HepG2 (cell line): ENCODE data around the gene LAG3. TPM values are rescaled to one million over a fixed set of nuclear protein-coding genes. Genes with fewer than 3 reads are reported as not detected.
A peak's percentile ranks its signal among the peaks of the same experiment; 100 is the strongest.

Experiments
- BCL6 ChIP-seq: IDR thresholded peaks from 2 replicates; pipeline ENCODE4 v1.6.1; 2016; ENCODE audit warnings: missing genetic modification reagents, missing compliant biosample characterization
- BRCA1 ChIP-seq: sonication (generic); formaldehyde crosslinking; IDR thresholded peaks from 2 replicates; pipeline ENCODE4 v1.4.0; 2020; ENCODE audit warnings: missing genetic modification reagents
- HIVEP1 ChIP-seq: sonication (generic); formaldehyde crosslinking; IDR thresholded peaks from 2 replicates; pipeline ENCODE4 v1.4.0; 2020; ENCODE audit warnings: mild to moderate bottlenecking, missing genetic modification reagents
- HOXA7 ChIP-seq: sonication (generic); formaldehyde crosslinking; IDR thresholded peaks from 2 replicates; pipeline ENCODE4 v1.8.1; 2022; ENCODE audit warnings: mild to moderate bottlenecking, missing genetic modification reagents, moderate library complexity
- LCORL ChIP-seq, 2 experiments: fragments of 450-650 bp in 1 of 2; sonication (generic) in 1 of 2; formaldehyde crosslinking in 1 of 2; IDR thresholded peaks; 2 replicates each; pipeline versions ENCODE4 v1.5.0 to v1.6.1; 2017 to 2020; ENCODE audit warnings: antibody characterized with exemption in 1 of 2, missing genetic modification reagents in 1 of 2
- NR2F1 ChIP-seq, 2 experiments: fragments of 450-650 bp in 1 of 2; formaldehyde crosslinking in 1 of 2; IDR thresholded peaks; 2 replicates each; pipeline versions ENCODE4 v1.5.0 to v1.6.1; 2016 to 2020; ENCODE audit warnings: mild to moderate bottlenecking in 1 of 2, missing compliant biosample characterization in 1 of 2, missing genetic modification reagents in 1 of 2, moderate library complexity in 1 of 2
- RBAK ChIP-seq: sonication (generic); formaldehyde crosslinking; IDR thresholded peaks from 2 replicates; pipeline ENCODE4 v1.5.1; 2020; ENCODE audit warnings: mild to moderate bottlenecking, missing genetic modification reagents
- SIN3B ChIP-seq: fragments of 150-350 bp; IDR thresholded peaks from 2 replicates; pipeline ENCODE4 v1.6.1; 2014; ENCODE audit warnings: low read length
- SRF ChIP-seq: IDR thresholded peaks from 2 replicates; pipeline ENCODE4 v1.6.1; 2011; ENCODE audit warnings: mild to moderate bottlenecking, low read depth, low read length, moderate library complexity
- ZIK1 ChIP-seq: sonication (generic); formaldehyde crosslinking; IDR thresholded peaks from 2 replicates; pipeline ENCODE4 v1.5.0; 2020; ENCODE audit warnings: mild to moderate bottlenecking, low read depth, missing genetic modification reagents, borderline replicate concordance
- ZNF17 ChIP-seq: sonication (generic); formaldehyde crosslinking; IDR thresholded peaks from 2 replicates; pipeline ENCODE4 v1.5.0; 2020; ENCODE audit warnings: mild to moderate bottlenecking, missing genetic modification reagents
- ZNF24 ChIP-seq: fragments of 450-650 bp; IDR thresholded peaks from 2 replicates; pipeline ENCODE4 v1.6.1; 2017; ENCODE audit warnings: antibody characterized with exemption, mild to moderate bottlenecking
- ZNF749 ChIP-seq: sonication (generic); formaldehyde crosslinking; IDR thresholded peaks from 2 replicates; pipeline ENCODE4 v1.8.0; 2022; ENCODE audit warnings: mild to moderate bottlenecking, missing genetic modification reagents, moderate library complexity, borderline replicate concordance
- polyA plus RNA-seq, 8 experiments: library from polyadenylated mRNA; depleted of rRNA in 3 of 8; stranded (reverse) in 7 of 8; unstranded in 1 of 8; fragments of >200 nt; fragmentation: Illumina TruSeq in 4 of 8; extraction: Trizol in 4 of 8; gene quantifications; 2 replicates each; pipeline versions ENCODE4 v1.2.1 to v1.2.3, GENCODE V29; 2011 to 2016; ENCODE audit warnings: low read depth in 4 of 8, missing spikeins in 1 of 8, mixed read lengths in 1 of 8; ENCODE audit not compliant: insufficient read depth in 1 of 8
- total RNA-seq, 5 experiments: library from RNA; depleted of rRNA; stranded (reverse); fragments of >200 nt; fragmentation: Illumina TruSeq; extraction: Trizol; gene quantifications; 2 replicates each; pipeline ENCODE4 v1.2.3, GENCODE V29; 2016; ENCODE audit warnings: low read depth in 1 of 5
- TF ChIP-seq, protein P1 (sequence below): IDR thresholded peaks from 2 replicates; pipeline ENCODE4 v1.6.1; 2016
- TF ChIP-seq, protein P2 (sequence below): sonication (generic); formaldehyde crosslinking; IDR thresholded peaks from 2 replicates; pipeline ENCODE4 v1.9.0; 2022; ENCODE audit warnings: low read depth, missing genetic modification reagents
- TF ChIP-seq, protein P3 (sequence below), 2 experiments: sonication (generic) in 1 of 2; formaldehyde crosslinking in 1 of 2; IDR thresholded peaks; 2 replicates each; pipeline versions ENCODE4 v1.6.1 to v1.9.0; 2014 to 2022; ENCODE audit warnings: antibody characterized with exemption in 1 of 2, borderline replicate concordance in 1 of 2, inconsistent platforms in 1 of 2, low read depth in 1 of 2, missing genetic modification reagents in 1 of 2
- TF ChIP-seq, protein P4 (sequence below): IDR thresholded peaks from 2 replicates; pipeline ENCODE4 v1.6.1; 2016; ENCODE audit warnings: low read depth, control low read depth
- TF ChIP-seq, protein P5 (sequence below): IDR thresholded peaks from 2 replicates; pipeline ENCODE4 v1.6.1; 2016; ENCODE audit warnings: low read depth, borderline replicate concordance

Gene LAG3
- total and polyA plus RNA-seq, 2 of the 13 experiments (the other 11 are each of a cell fraction or from before 2014, with no cell fraction given), result 0.11 to 0.26 TPM

DNA sequence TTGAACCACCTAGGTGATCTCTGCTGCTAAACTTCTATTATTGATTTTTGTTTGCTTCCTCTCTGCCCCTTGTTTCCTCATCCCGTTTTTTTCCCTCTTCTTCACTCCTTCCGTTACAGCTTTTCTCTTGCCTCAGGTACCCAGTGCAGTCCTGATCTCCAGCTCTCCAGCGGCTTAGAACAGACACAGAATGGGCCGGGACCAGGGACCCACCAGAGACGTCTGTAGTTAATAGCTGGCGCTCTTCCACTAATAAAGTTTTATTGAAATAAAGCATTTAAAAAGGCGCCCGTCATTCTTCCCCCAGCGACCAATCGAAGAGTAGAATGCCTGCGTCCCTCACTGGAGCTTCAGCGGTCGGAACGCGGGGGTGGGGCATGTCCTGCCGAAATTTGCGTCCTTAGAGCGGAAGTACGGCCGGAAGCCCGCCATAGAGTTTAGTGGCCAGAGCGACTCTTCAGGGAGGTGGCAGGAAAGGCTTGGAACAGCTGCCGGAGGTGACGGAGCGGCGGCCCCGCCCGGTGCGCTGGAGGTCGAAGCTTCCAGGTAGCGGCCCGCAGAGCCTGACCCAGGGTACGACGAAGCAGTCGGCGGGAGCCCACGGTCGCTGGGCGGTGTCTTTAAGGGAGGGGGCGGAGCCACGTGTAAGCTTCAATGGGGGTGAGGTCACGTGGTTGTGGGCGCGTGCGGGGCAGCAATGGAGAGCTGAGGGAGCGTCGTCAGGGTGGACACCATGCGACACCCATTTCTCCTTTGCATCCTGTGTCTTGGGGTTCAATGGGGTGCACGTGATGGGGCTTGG, 48.5 kb upstream of the LAG3 start, which contains the start of gene COPS7A (continued):
- TF ChIP-seq, protein P1, sequence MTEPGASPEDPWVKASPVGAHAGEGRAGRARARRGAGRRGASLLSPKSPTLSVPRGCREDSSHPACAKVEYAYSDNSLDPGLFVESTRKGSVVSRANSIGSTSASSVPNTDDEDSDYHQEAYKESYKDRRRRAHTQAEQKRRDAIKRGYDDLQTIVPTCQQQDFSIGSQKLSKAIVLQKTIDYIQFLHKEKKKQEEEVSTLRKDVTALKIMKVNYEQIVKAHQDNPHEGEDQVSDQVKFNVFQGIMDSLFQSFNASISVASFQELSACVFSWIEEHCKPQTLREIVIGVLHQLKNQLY (CRISPR knock-in tag), result peak; percentile 66; the same call in 1 of the 2 replicates
- TF ChIP-seq, protein P2, sequence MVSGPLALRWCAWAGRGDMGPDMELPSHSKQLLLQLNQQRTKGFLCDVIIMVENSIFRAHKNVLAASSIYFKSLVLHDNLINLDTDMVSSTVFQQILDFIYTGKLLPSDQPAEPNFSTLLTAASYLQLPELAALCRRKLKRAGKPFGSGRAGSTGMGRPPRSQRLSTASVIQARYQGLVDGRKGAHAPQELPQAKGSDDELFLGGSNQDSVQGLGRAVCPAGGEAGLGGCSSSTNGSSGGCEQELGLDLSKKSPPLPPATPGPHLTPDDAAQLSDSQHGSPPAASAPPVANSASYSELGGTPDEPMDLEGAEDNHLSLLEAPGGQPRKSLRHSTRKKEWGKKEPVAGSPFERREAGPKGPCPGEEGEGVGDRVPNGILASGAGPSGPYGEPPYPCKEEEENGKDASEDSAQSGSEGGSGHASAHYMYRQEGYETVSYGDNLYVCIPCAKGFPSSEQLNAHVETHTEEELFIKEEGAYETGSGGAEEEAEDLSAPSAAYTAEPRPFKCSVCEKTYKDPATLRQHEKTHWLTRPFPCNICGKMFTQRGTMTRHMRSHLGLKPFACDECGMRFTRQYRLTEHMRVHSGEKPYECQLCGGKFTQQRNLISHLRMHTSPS (CRISPR knock-in tag), result no peak
- TF ChIP-seq BRCA1, result peak; percentile 38; the same call in 1 of the 2 replicates
- TF ChIP-seq, protein P3, sequence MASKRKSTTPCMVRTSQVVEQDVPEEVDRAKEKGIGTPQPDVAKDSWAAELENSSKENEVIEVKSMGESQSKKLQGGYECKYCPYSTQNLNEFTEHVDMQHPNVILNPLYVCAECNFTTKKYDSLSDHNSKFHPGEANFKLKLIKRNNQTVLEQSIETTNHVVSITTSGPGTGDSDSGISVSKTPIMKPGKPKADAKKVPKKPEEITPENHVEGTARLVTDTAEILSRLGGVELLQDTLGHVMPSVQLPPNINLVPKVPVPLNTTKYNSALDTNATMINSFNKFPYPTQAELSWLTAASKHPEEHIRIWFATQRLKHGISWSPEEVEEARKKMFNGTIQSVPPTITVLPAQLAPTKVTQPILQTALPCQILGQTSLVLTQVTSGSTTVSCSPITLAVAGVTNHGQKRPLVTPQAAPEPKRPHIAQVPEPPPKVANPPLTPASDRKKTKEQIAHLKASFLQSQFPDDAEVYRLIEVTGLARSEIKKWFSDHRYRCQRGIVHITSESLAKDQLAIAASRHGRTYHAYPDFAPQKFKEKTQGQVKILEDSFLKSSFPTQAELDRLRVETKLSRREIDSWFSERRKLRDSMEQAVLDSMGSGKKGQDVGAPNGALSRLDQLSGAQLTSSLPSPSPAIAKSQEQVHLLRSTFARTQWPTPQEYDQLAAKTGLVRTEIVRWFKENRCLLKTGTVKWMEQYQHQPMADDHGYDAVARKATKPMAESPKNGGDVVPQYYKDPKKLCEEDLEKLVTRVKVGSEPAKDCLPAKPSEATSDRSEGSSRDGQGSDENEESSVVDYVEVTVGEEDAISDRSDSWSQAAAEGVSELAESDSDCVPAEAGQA (IDR thresholded peaks at IDR 0.05; ENCODE audit: low read depth), result peak; percentile 85
- TF ChIP-seq, protein P3 (CRISPR knock-in tag; IDR thresholded peaks at IDR 0.05; ENCODE audit: borderline replicate concordance), result 0 out of 2 replicates have a peak, but pooled peaks have one; percentile 16
- no peak for TF ChIP-seq HOXA7 (CRISPR knock-in tag)
- TF ChIP-seq ZNF24, result no peak
- TF ChIP-seq BCL6 (CRISPR knock-in tag), result no peak; the same call in 1 of the 2 replicates
- TF ChIP-seq RBAK (CRISPR knock-in tag), result no peak
- TF ChIP-seq NR2F1 (CRISPR knock-in tag; IDR thresholded peaks at IDR 0.05), result 0 out of 4 replicates have a peak, but pooled peaks of 1 of the 2 experiments have one; percentile 42
- TF ChIP-seq, protein P4, sequence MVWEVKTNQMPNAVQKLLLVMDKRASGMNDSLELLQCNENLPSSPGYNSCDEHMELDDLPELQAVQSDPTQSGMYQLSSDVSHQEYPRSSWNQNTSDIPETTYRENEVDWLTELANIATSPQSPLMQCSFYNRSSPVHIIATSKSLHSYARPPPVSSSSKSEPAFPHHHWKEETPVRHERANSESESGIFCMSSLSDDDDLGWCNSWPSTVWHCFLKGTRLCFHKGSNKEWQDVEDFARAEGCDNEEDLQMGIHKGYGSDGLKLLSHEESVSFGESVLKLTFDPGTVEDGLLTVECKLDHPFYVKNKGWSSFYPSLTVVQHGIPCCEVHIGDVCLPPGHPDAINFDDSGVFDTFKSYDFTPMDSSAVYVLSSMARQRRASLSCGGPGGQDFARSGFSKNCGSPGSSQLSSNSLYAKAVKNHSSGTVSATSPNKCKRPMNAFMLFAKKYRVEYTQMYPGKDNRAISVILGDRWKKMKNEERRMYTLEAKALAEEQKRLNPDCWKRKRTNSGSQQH (CRISPR knock-in tag), result peak; percentile 70; the same call in 1 of the 2 replicates
- peak; percentile 71; the same call in 1 of the 2 replicates for TF ChIP-seq ZIK1
- TF ChIP-seq ZNF17 (CRISPR knock-in tag), result peak; percentile 96
- TF ChIP-seq, protein P5, sequence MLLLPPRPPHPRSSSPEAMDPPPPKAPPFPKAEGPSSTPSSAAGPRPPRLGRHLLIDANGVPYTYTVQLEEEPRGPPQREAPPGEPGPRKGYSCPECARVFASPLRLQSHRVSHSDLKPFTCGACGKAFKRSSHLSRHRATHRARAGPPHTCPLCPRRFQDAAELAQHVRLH (CRISPR knock-in tag), result peak; percentile 76
- TF ChIP-seq ZNF749 (CRISPR knock-in tag), result peak; percentile 98
- TF ChIP-seq SRF, result 0 out of 2 replicates have a peak, but pooled peaks have one; percentile 13
- no peak for TF ChIP-seq SIN3B
- TF ChIP-seq HIVEP1 (CRISPR knock-in tag), result peak; percentile 93
- peak; percentile 77; the same call in 1 of the 2 replicates for TF ChIP-seq LCORL (IDR thresholded peaks at IDR 0.05)
- peak; percentile 56; the same call in 1 of the 2 replicates for TF ChIP-seq LCORL (CRISPR knock-in tag; IDR thresholded peaks at IDR 0.05)
